Right hindlimb (tissue), 1 donor: ENCODE measurements around the gene PLPP6.
A peak's percentile ranks its signal among the peaks of the same experiment; 100 is the strongest.

Experiments
- DNase-seq: peaks from one replicate; pipeline ENCODE4 v3.0.0-alpha.2; 2018

The PLPP6 gene

GRCh38 chr9:4662989-4663792 is 1.1 kb downstream of the PLPP6 start:
- no peak for DNase-seq

GRCh38 chr9:4663956-4664355 is 1.9 kb downstream of the PLPP6 start:
- DNase-seq, result no peak

DNA sequence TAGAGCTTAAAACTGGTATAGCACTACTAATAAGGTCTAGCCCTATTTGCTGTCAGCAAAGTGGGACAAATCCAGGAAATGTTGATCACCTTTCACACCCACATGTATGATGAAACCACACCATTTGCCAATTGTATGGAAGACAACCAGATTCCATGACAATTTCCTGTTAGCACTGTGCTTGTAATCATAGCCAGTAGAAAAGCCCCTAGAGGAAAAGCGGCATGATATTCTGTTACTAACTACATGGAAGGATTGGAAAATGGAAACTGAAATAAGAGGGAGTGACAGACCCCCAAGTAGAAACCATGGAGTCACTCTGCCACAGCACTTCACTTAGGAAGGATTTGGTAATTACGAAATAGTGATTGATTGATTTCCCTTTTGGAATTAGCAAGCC is 3.3 kb downstream of the PLPP6 start:
- no peak for DNase-seq

GRCh38 chr9:4666042-4666699 is 4.1 kb downstream of the PLPP6 start, which contains the start of gene SPATA6L:
TSS of gene SPATA6L (minus strand) at chr9:4666480. CDS start at chr9:4666250, 230 bp downstream.
- DNase-seq, result peak; percentile 79

DNA sequence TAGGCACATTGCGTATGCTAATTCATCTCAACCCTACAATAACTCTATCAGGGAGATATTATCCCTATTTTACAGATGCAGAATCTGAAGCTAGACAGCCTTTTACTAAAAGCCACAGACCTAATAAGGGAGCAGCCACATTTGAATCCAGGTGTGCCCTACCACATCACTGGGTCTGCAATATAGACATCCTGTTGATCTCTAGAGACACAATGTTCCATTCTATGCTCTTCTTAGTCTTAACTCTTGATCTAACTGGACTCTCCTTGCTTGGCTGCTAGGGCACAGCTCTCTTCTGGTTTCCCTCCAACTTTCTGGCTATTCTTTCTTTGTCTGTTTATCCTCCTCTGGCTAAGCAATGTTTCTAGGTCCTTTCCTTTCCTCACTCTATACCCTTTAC is 5.6 kb downstream of the PLPP6 start:
- DNase-seq, result no peak

- DNase-seq, result no peak
Measured at GRCh38 chr9:4668604-4669003, 6.5 kb downstream of the PLPP6 start.

- DNase-seq, result no peak
Measured at GRCh38 chr9:4669890-4670289, 7.8 kb downstream of the PLPP6 start.

DNA sequence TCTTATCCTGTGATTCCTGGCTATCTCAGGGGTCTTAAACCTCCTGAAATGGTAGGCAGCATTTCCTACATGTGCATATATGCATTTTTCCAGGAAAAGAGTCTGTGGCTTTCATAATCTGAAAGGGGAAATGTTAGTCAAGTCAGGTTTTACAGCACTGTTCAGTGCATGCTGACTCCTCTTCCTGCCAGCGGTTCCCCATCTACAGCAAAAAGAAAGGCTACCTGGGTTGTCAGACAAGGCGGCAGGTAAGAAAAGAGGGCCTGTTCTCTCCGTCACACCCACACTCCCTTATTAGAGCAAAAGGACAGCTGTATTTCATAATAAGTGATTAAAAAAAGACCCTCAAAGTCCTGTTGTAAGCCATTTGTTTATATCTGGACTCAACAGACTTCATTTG is 8.5 kb downstream of the PLPP6 start:
- no peak for DNase-seq

GRCh38 chr9:4671737-4672136 is 9.6 kb downstream of the PLPP6 start:
- DNase-seq, result no peak

- peak; percentile 24 for DNase-seq
Measured at GRCh38 chr9:4674783-4675182, 12.7 kb downstream of the PLPP6 start.

DNA sequence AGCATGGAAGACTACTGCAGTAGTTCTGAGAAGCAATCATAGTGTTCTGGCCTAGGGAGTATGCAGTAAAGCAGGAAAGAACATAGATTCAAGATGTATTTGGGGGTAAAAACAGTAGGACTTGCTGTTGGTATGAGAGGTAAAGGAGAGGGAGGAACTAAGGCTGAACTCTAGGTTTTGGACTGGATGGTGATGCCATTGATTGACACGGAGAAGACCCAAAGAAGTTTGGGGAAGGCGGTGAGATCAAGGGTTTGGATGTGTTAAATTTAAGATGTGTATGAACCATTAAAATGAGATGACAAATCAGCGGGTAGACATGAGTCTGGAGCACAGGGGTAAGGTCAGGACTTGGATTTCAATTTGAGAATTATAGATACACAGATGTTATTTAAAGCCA is 15.3 kb downstream of the PLPP6 start:
- DNase-seq, result no peak

GRCh38 chr9:4678679-4679267 is 16.7 kb downstream of the PLPP6 start:
- no peak for DNase-seq

DNA sequence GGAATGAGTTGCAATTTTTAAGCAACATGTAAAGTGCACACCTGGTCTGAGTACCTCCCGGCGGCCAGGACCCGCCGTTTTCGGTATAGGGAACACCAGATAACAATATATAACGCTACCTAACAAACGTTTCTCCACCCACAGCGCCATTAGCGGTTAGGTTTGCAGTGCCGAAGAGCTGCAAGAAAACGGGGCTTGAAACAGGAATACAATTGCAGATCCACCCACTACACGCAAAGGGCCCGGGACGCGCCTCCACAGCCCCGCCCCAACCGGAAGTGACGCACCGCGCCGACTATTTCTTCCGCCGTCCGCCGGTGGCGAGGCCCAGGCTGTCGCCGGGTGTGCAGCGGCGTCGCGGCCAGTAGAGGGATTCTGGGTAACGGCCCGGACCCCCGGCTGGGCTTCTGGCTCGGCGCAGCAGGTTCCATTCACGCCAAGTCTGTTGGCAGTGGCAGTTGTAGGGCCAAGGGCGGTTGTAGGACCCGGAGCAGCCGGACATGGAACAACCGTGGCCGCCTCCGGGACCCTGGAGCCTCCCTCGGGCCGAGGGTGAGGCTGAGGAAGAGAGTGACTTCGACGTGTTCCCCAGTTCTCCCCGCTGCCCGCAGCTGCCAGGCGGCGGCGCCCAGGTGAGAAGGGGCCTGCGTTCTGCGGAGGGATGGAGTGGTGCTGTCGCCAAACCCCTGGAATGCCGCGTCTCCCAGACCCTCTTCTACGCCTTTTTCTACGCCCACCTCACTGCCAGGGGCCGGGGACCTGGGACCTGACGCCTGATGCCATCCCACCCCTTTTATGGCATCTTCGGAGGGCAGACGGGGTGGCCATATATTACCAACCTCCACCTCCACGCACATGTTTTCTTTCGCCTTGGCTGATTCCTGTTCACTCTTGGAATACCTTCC is 17.4 kb downstream of the PLPP6 start, which contains the start of gene CDC37L1:
CDC37L1 (plus strand) TSS at position 302 of the 905 bp plus-strand sequence; CDS start at position 501, 199 bp downstream.
- peak; percentile 99 for DNase-seq

- no peak for DNase-seq
Measured at GRCh38 chr9:4680173-4680525, 18.1 kb downstream of the PLPP6 start.

DNA sequence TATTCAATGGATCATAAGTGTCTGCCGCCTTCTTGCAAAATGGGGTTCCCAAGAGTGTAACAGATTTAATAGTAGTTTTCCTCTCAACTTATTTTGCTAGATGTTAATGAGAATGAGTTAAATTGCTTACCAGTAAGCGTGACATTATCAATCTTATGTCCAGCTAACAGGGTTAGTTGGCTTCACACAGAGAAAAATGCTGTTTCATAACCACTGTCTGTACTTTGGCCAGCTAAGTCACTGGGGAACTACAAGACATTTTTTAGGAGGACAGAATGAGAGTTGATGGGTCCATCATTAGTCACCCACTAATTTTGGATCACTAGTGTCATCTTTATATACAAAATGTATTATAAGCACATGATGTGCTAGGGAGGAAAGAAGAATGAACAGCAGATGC is 18.7 kb downstream of the PLPP6 start:
- DNase-seq, result no peak

DNA sequence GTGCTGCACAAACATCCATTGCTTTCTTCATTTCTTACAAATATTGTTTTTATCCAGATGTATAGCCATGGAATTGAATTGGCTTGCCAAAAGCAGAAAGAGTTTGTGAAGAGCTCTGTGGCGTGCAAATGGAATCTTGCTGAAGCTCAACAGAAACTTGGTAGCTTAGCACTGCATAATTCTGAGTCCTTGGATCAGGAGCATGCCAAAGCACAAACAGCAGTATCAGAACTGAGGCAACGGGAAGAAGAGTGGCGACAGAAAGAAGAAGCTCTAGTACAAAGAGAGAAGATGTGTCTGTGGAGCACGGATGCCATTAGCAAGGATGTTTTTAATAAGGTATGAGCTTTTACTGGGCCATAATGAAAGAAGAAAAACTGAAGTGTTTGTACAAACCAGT is 22.7 kb downstream of the PLPP6 start:
- DNase-seq, result no peak

- DNase-seq, result no peak
Measured at GRCh38 chr9:4686112-4686511, 24.0 kb downstream of the PLPP6 start.

DNA sequence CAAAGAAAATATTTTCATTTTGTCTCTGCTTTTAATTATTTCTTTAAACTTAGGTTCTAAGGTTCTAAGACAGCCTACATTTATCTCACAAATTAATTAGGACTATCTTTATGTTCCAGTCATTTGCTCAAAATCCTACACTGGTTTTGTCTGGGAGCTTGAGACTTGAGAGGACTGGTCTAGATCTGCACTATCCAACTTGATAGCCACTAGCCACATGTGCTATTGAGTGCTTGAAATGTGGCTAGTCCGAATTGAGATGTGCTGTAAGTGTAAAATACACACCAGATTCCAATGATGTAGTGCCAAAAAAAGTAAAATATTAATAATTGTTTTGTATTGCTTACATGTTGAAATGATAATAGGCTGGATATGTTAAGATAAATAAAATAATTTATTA is 24.5 kb downstream of the PLPP6 start:
- no peak for DNase-seq

GRCh38 chr9:4689021-4689420 is 26.9 kb downstream of the PLPP6 start:
- no peak for DNase-seq

DNA sequence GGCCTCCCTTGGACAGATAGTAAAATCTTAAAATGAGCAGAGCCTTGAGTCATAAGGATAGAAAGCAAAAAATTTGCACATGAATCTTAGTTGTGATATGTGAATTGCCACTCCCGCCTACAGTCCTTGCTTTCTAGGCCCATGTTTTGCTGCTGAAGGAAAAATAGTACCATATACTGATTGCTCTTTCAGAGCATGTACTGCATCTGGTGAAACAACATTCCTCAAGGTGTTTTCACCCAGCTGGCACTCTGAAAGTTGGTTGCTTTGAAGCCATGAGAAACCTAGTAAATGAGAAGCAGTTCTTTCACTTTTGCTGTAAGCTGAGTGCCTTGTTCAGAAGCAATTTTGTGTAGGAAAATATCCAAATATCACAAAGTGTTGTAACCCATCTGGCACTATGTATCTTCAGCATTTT is 27.6 kb downstream of the PLPP6 start:
- DNase-seq, result no peak

- DNase-seq, result no peak
Measured at GRCh38 chr9:4690144-4690543, 28.1 kb downstream of the PLPP6 start.

DNA sequence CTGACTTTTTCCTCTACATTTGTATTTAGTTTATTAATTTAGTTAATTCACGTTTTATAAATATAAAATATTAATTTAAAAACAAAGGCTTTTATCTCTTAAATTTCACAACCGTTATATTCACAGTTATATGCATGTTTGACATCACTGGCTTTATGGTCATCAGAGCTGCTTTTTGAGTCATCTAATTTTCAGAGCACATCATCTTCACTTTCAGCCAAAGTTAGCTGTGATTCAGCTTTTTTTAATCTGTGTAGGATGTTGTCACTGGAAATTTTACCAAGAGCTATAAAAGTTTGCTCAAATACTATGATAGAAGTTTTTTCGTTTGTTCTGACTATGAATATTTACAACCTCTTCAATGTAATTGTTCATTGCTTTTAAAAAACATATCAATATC is 29.7 kb downstream of the PLPP6 start:
- no peak for DNase-seq

- no peak for DNase-seq
Measured at GRCh38 chr9:4700091-4700490, 38.0 kb downstream of the PLPP6 start.
